RWPE2 (cell line): ENCODE data around the gene FXN.
A peak's percentile ranks its signal among the peaks of the same experiment; 100 is the strongest.

ENCODE experiments used
- ATAC-seq: fragments of 200-7000 bp; cut with Tn5 transposase; 3 replicates; pipeline ENCODE4 v1.9.1; 2021; ENCODE audit warnings: low read depth
- DNase-seq: peaks from one replicate; pipeline ENCODE4 v3.0.0-alpha.2; 2020; ENCODE audit warnings: low spot score
- H3K27ac ChIP-seq: fragments of 450-650 bp; 2 replicates; pipeline ENCODE4 v1.5.1; 2017; ENCODE audit warnings: mild to moderate bottlenecking; ENCODE audit not compliant: poor library complexity, severe bottlenecking
- H3K27me3 ChIP-seq: fragments of 250-450 bp; sonication (Bioruptor Pico); 2 replicates; pipeline ENCODE4 v1.5.1; 2021; ENCODE audit warnings: mild to moderate bottlenecking, moderate library complexity; ENCODE audit not compliant: insufficient read depth, poor library complexity, severe bottlenecking
- H3K36me3 ChIP-seq: fragments of 250-450 bp; sonication (Bioruptor Pico); 2 replicates; pipeline ENCODE4 v1.5.1; 2020; ENCODE audit warnings: low read depth, mild to moderate bottlenecking, moderate library complexity
- H3K4me1 ChIP-seq: fragments of 250-450 bp; sonication (Bioruptor Pico); 2 replicates; pipeline ENCODE4 v1.5.1; 2021; ENCODE audit warnings: mild to moderate bottlenecking, moderate library complexity; ENCODE audit not compliant: insufficient read depth, poor library complexity, severe bottlenecking
- H3K4me3 ChIP-seq: fragments of 250-450 bp; sonication (Bioruptor Pico); 2 replicates; pipeline ENCODE4 v1.5.1; 2021; ENCODE audit warnings: mild to moderate bottlenecking, moderate library complexity; ENCODE audit not compliant: severe bottlenecking
- H3K9me3 ChIP-seq: fragments of 250-450 bp; sonication (Bioruptor Pico); 2 replicates; pipeline ENCODE4 v1.5.1; 2021; ENCODE audit warnings: mild to moderate bottlenecking, moderate library complexity; ENCODE audit not compliant: severe bottlenecking
- CTCF ChIP-seq: fragments of 450-650 bp; IDR thresholded peaks from one replicate; pipeline ENCODE4 v1.5.1; 2017; ENCODE audit warnings: mild to moderate bottlenecking, moderate library complexity; ENCODE audit not compliant: poor library complexity, severe bottlenecking

Gene FXN

GRCh38 chr9:69078069-69078468 is 42.5 kb downstream of the FXN start:
- no peak for DNase-seq
- Histone ChIP-seq H3K4me1 (no peaks in the 10 kb centered on the region), H3K36me3 (no peaks in the 10 kb centered on the region), H3K4me3 (no peak overlapping the region), H3K27me3 (no peaks in the 10 kb centered on the region), H3K9me3 (no peaks in the 10 kb centered on the region), H3K27ac (no peak overlapping the region)
- no peak for ATAC-seq
- TF ChIP-seq CTCF: no peak

GRCh38 chr9:69078581-69078980 is 43.0 kb downstream of the FXN start:
- H3K27ac ChIP-seq: no peak overlapping the region
- H3K36me3 ChIP-seq: no peaks in the 10 kb centered on the region
- TF ChIP-seq CTCF: no peak
- H3K4me3 ChIP-seq: no peak overlapping the region
- ATAC-seq: no peak
- no peak for DNase-seq
- H3K4me1 ChIP-seq: no peaks in the 10 kb centered on the region
- no peaks in the 10 kb centered on the region for H3K27me3 ChIP-seq
- H3K9me3 ChIP-seq: no peaks in the 10 kb centered on the region

GRCh38 chr9:69079186-69079585 is 43.6 kb downstream of the FXN start:
- Histone ChIP-seq H3K36me3 (no peaks in the 10 kb centered on the region), H3K27me3 (no peaks in the 10 kb centered on the region), H3K4me1 (no peaks in the 10 kb centered on the region), H3K27ac (no peak overlapping the region), H3K9me3 (no peaks in the 10 kb centered on the region), H3K4me3 (no peak overlapping the region)
- TF ChIP-seq CTCF: no peak
- no peak for DNase-seq
- ATAC-seq: 0 out of 3 replicates have a peak, but pooled peaks have one; percentile 41

GRCh38 chr9:69081261-69081660 is 45.7 kb downstream of the FXN start:
- H3K27ac ChIP-seq: no peak overlapping the region

More at GRCh38 chr9:69081261-69081660, 45.7 kb downstream of the FXN start:
- DNase-seq (no peak), ATAC-seq (no peak)
- no peak for TF ChIP-seq CTCF
- Histone ChIP-seq H3K9me3 (no peaks in the 10 kb centered on the region), H3K4me3 (no peak overlapping the region), H3K36me3 (no peaks in the 10 kb centered on the region), H3K27me3 (no peaks in the 10 kb centered on the region), H3K4me1 (no peaks in the 10 kb centered on the region)
